Heart right ventricle (tissue), 16 donors: ENCODE results near the gene EMC8. TPM values are rescaled to one million over a fixed set of nuclear protein-coding genes. Genes with fewer than 3 reads are reported as not detected.
A peak's percentile ranks its signal among the peaks of the same experiment; 100 is the strongest.

Experiments used
- ATAC-seq, 8 donors: fragments of 200-7000 bp; cut with Tn5 transposase; one replicate each; pipeline ENCODE4 v1.9.1; 2020; ENCODE audit warnings: mild to moderate bottlenecking in 8 of 8, moderate library complexity in 8 of 8, moderate number of reproducible peaks in 1 of 8
- DNase-seq, 2 donors: peaks; one replicate each; pipeline ENCODE4 v3.0.0-alpha.2; 2020
- H3K27ac ChIP-seq, 10 donors: fragments of 200-600 bp; sonication (generic) in 2 of 10; one replicate each; pipeline versions ENCODE4 v1.5.0 to v1.8.0; 2020 to 2022; ENCODE audit warnings: mild to moderate bottlenecking in 3 of 10
- H3K27me3 ChIP-seq, 7 donors: fragments of 200-600 bp; one replicate each; pipeline ENCODE4 v1.8.0; 2021 to 2022; ENCODE audit warnings: mild to moderate bottlenecking in 2 of 7
- H3K36me3 ChIP-seq, 9 donors: fragments of 200-600 bp; sonication (generic) in 1 of 9; one replicate each; pipeline versions ENCODE4 v1.5.0 to v1.8.0; 2020 to 2022; ENCODE audit warnings: mild to moderate bottlenecking in 2 of 9
- H3K4me1 ChIP-seq, 9 donors: fragments of 200-600 bp; sonication (generic) in 1 of 9; one replicate each; pipeline versions ENCODE4 v1.5.0 to v1.8.0; 2020 to 2022; ENCODE audit warnings: mild to moderate bottlenecking in 4 of 9
- H3K4me3 ChIP-seq, 10 donors: fragments of 200-600 bp; sonication (generic) in 2 of 10; one replicate each; pipeline versions ENCODE4 v1.5.0 to v1.8.0; 2020 to 2022; ENCODE audit warnings: mild to moderate bottlenecking in 7 of 10, moderate library complexity in 2 of 10
- H3K9me3 ChIP-seq, 11 donors: fragments of 200-600 bp in 10 of 11; sonication (generic) in 2 of 11; one replicate each; pipeline versions ENCODE4 v1.5.0 to v1.8.0; 2013 to 2022; ENCODE audit warnings: mild to moderate bottlenecking in 2 of 11, control low read depth in 1 of 11, moderate library complexity in 1 of 11
- CTCF ChIP-seq, 9 donors: fragments of 200-600 bp; sonication (generic) in 2 of 9; IDR thresholded peaks; one replicate each; pipeline versions ENCODE4 v1.5.0 to v1.8.0; 2021 to 2022; ENCODE audit warnings: antibody characterized with exemption in 9 of 9, mild to moderate bottlenecking in 5 of 9, moderate library complexity in 1 of 9
- WGBS, 2 donors: extraction: QIAGEN DNeasy Blood & Tissue Kit; methylation state at CpG; one replicate each; pipeline ENCODE4 v1.1.7; 2013; ENCODE audit warnings: inconsistent platforms in 1 of 2; 5-methylcytosine and 5-hydroxymethylcytosine counted together
- intact Hi-C, 10 donors: fragments of 100-400 bp; cut with DNase I; formaldehyde crosslinking; loops; one replicate each; pipeline versions ENCODE4 v1.11.1 to v1.14.2; 2022
- polyA plus RNA-seq, 2 donors: library from polyadenylated mRNA; stranded (reverse); fragments of 200-250 nt; gene quantifications; one replicate each; pipeline ENCODE4 v1.2.3, GENCODE V29; 2013
- total RNA-seq, 10 donors: library from RNA; stranded (reverse); fragmentation: NEBNext Ultra II Directional in 3 of 10; extraction: Animal tissue kit (Norgen Biotek cat#: 25700) in 3 of 10; gene quantifications; one replicate each; pipeline versions ENCODE4 v1.2.1 to v1.2.4, GENCODE V29; 2021 to 2023
- donor health status: Arrhythmogenic right ventricular cardiomyopathy.
- donor health status: ischemic (EF 13 %, LVEDD 7.1; RV severe dilation, severe dysfunction).
- donor health status: healthy with polysubstance abuse.
- donor health status: DM: no; HTN: yes; CAD: no.
- donor health status: DM: no; HTN: no; CAD: no.
- donor health status: ischemic (EF 25% LVEDD 6.9; RV normal size, moderate dysfunction).
- donor health status: ischemic (EF 25% LVEDD 5.7; RV mildly dilated, moderate dysfunction).
- donor health status: healthy.
- donor health status: DM: yes; HTN: yes; CAD: no.
- donor health status: Ischemic cardiomyopathy.
- donor health status: ischemic (EF 35%, LVEDD 5.7; RV mildly dilated, moderate dysfunction).
- donor health status: nonischemic (EF 11% LVEDD 7.7; RV severe dilation, severe dysfunction).
- donor health status: DM: yes; HTN: yes; CAD: no.
- donor health status: PGD.
- donor health status: ischemic (EF 29% LVEDD 5.4; RV normal size, mild dysfunction).
- donor health status: nonischemic (EF 23%, LVEDD 6.1; RV moderate dilation, normal function).

Gene EMC8
- total and polyA plus RNA-seq, 12 donors, result 6.2 to 29.0 (median 25.3) TPM

DNA sequence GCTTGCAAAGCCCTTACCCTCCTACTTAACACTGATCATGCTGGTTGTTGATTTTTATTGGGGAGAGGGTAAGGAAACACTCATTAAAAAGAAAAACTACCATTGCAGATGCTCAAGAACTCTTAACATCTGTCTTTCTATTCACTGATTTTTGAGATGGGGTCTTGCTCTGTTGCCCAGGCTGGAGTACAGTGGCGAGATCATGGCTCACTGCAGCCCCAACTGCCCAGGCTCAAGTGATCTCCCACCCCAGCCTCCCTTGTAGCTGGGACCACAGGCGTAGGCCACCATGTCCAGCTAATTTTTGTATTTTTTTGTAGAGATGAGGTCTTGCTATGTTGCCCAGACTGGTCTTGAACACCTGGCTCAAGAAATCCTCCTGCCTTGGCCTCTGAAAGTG, 14.5 kb downstream of the EMC8 start:
- Histone ChIP-seq H3K4me1 (peaks cover 0 to 15% (median 3%) of the 10 kb centered on the region in 9 donors), H3K36me3 (peaks cover 0 to 80% (median 28%) of the 10 kb centered on the region in 9 donors), H3K27me3 (no peaks in the 10 kb centered on the region), H3K9me3 (no peaks in the 10 kb centered on the region), H3K4me3 (no peak overlapping the region), H3K27ac (no peak overlapping the region)
- WGBS, 2 donors, result 97 to 98% methylated on average over 2 of the region's 2 CpGs
- no peak for TF ChIP-seq CTCF (IDR thresholded peaks at IDR 0.05)
- ATAC-seq, result no peak
- intact Hi-C loops, result no loop called here
- no peak for DNase-seq

- 92% methylated on average over 8 of the region's 8 CpGs for WGBS, 2 donors
- Histone ChIP-seq H3K4me1 (peaks cover 0 to 21% (median 3%) of the 10 kb centered on the region in 9 donors), H3K4me3 (no peak overlapping the region), H3K36me3 (peaks cover 0 to 86% (median 38%) of the 10 kb centered on the region in 9 donors), H3K9me3 (no peaks in the 10 kb centered on the region), H3K27ac (no peak overlapping the region), H3K27me3 (no peaks in the 10 kb centered on the region)
- ATAC-seq (no peak), DNase-seq (no peak)
- no peak for TF ChIP-seq CTCF (IDR thresholded peaks at IDR 0.05)
- intact Hi-C loops, result no loop called here
These were observed 15.9 kb downstream of the EMC8 start for GRCh38 chr16:85783441-85783840.

- H3K27ac ChIP-seq, result no peak overlapping the region
- TF ChIP-seq CTCF (IDR thresholded peaks at IDR 0.05), result no peak
- peaks cover 0 to 86% (median 35%) of the 10 kb centered on the region in 9 donors for H3K36me3 ChIP-seq
- DNase-seq (no peak), ATAC-seq (no peak)
- H3K4me3 ChIP-seq, result no peak overlapping the region
- H3K4me1 ChIP-seq, result peaks cover 0 to 23% (median 3%) of the 10 kb centered on the region in 9 donors
- 84 to 85% methylated on average over 6 of the region's 6 CpGs for WGBS, 2 donors
- H3K9me3 ChIP-seq, result no peaks in the 10 kb centered on the region
- intact Hi-C loops, result no loop called here
- no peaks in the 10 kb centered on the region for H3K27me3 ChIP-seq
These were observed 16.9 kb downstream of the EMC8 start for GRCh38 chr16:85782451-85782850.

DNA sequence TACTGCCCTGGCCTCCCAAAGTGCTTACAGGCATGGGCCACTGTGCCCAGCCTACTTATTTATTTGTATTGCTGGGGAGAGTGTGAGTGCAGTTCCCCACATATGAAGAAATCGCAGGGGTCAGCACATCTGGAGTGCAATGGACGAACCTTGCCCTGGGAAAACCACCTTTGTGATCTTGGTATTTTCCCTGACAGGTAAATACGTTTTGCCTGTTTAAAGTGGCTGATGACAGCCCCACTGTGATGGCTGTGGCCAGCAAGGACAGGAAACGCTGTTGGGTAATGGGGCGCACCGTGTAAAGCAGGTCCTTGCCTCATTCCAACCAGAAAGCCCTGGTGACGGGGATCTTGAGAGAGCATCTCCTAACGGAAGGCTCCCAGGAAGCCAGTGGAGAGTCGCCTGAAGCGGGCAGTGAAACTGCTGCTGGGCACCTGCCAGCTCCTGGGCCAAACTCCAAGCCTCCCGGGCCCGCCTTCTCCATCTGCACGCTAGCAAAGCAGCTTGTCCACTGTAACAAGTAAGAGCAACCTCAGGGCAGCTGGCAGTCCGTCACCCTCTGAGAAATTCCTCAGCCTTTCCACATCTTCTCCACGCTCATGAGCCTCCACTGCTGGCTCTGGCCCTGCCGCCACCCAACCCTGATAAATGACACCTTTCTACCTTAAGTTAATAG, 17.5 kb downstream of the EMC8 start:
- no peak overlapping the region for H3K27ac ChIP-seq
- ATAC-seq, result peak; percentile 55 to 81 (median 70)
- TF ChIP-seq CTCF (IDR thresholded peaks at IDR 0.05), result no peak

More for the DNA sequence above, 17.5 kb downstream of the EMC8 start:
- Histone ChIP-seq H3K4me1 (peaks cover 0 to 23% (median 3%) of the 10 kb centered on the region in 9 donors), H3K4me3 (no peak overlapping the region), H3K9me3 (no peaks in the 10 kb centered on the region), H3K36me3 (peaks cover 0 to 86% (median 29%) of the 10 kb centered on the region in 9 donors), H3K27me3 (no peaks in the 10 kb centered on the region)
- DNase-seq, result peak; percentile 51 to 66
- WGBS, 2 donors, result 57 to 72% methylated on average over 16 of the region's 16 CpGs
- intact Hi-C loops, result no loop called here
